HG03045 (cell line): ENCODE measurements around the gene FGF1.

Experiments
- ATAC-seq: cut with Tn5 transposase; IDR thresholded peaks from one replicate; pipeline ENCODE4 v1.9.1; 2021; ENCODE audit warnings: mild to moderate bottlenecking, moderate library complexity; ENCODE audit not compliant: unreplicated experiment

The FGF1 gene

GRCh38 chr5:142644640-142645361 is 41.1 kb downstream of the FGF1 start:
- no peak for ATAC-seq

- no peak for ATAC-seq
Observed at GRCh38 chr5:142644127-142644526, 41.8 kb downstream of the FGF1 start.

DNA sequence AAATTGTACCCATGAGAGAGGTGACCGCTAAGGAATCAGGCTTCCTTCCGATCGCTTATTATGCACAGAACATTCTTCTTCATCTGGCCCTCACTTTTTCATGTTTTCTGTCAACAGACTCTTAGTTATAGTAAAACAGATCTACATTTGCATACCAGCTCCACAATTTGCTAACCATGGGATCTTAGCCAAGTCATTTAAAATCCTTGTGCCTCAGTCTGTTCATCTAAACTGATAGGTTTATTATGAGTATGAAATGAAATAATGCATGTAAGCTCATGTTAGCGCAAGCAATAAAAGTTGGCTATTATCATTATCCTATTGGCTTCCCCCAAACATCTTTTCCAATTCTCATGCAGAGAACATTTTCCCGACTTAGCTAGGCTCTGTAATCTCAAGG is 42.3 kb downstream of the FGF1 start:
- no peak for ATAC-seq

DNA sequence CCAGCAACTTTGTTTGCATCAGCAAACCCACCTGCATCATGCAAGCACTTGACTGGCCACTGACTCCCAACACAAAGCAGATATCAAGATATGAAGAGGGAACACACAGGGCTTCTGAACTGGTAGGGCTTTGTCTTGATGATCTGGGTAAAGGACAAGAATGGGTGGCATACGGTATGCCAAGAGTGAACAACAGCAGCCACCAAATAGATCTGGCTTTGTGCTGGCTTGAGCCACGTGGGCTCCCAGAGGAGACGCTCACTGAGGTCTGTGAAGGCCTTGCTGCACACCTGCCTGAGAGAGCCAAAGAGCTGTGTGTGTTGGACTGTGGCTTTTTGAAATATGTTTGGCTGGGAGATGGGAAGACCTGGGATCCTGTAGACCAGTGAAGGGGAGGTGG is 43.5 kb downstream of the FGF1 start:
- ATAC-seq = no peak

DNA sequence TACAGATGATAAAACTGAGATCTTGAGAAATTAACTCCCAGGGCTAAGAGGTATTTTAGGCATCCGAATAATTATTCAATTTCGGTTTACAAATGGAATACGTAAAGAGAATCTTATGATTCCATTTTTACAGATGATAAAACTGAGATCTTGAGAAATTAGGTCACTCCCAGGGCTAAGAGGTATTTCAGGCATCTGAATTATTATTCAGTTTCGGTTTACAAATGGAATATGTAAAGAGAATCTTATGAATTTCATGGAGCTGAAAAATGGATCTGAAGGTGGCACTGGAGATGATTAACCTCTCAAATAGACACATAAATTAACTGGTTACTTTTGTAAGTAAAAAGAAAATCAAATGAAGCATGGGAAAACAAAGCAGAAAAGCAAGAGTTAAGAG is 44.2 kb downstream of the FGF1 start:
- ATAC-seq = no peak

DNA sequence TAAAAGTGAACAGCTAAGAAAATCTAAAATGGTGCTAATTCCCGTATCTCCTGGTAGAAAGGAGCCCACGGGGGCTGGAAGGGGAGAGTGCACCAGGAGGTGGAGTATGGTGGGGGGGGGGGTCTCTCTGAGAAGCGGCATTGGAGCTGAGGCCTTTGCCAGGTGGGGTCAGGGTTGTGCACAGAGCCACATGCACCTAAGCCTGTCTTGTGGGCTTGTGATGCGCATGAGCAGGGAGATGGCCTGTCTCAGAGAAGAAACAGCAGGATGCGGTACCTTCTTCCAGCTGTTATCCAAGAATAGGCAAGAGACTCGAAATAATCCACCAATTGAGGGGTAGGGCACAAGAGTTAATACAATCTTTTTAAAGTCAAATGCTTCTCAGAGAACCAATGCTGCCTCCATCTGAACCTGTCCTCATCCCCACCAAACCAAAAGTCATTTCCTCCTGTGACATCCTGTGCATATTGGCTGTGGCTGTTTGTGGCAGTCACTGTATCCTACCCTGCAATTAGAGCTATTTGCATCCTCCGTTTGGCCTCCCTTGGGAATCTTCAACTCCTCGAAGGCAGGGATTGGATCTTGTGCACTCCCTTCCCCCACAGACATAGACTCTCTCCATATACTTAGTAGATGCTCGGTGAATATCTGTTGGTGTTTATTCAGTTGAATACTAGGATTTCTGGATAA is 45.4 kb downstream of the FGF1 start:
- ATAC-seq = no peak

- no peak for ATAC-seq
Observed at GRCh38 chr5:142639455-142639854, 46.4 kb downstream of the FGF1 start.

DNA sequence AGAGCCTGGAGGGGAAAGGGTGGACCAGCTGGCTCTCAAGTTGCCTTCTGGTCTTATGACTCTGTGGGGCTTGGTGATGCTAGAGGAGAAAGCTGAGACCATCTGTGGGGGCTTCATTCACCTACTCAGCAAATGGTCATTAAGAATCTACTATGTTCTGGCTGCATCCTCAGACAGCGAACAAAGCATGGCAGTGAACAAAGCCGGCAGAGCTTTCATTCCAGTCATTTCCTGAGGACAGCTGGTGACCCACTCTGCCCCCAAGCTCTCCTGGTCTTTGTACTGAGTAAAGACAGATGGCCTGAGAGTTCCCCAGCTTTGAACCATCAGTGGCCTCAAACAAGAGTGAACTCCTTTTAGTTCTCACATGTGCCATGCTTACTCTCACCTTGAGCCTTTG is 48.0 kb downstream of the FGF1 start:
- ATAC-seq = no peak

GRCh38 chr5:142636698-142637324 is 49.1 kb downstream of the FGF1 start:
- ATAC-seq = no peak

DNA sequence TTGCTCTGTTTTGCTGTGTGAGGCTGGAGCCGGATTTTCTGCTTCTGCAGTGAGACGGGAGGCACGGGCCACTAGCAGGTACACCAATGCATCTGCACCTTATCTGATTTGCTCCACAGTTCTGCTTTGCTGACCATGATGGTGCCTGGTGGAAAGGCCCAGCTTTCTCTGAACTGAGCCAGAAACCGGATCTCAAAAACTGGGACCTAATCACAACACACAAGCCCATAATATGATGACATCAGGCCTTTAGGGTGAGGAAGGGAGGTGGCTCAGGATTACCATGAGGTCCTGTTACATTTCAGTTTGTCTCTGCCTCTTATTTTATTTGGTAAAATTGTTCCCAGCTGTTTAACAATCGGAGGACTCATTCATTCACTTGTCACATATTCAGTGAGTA is 49.8 kb downstream of the FGF1 start:
- no peak for ATAC-seq

- ATAC-seq = no peak
Observed at GRCh38 chr5:142634216-142635011, 51.5 kb downstream of the FGF1 start.

DNA sequence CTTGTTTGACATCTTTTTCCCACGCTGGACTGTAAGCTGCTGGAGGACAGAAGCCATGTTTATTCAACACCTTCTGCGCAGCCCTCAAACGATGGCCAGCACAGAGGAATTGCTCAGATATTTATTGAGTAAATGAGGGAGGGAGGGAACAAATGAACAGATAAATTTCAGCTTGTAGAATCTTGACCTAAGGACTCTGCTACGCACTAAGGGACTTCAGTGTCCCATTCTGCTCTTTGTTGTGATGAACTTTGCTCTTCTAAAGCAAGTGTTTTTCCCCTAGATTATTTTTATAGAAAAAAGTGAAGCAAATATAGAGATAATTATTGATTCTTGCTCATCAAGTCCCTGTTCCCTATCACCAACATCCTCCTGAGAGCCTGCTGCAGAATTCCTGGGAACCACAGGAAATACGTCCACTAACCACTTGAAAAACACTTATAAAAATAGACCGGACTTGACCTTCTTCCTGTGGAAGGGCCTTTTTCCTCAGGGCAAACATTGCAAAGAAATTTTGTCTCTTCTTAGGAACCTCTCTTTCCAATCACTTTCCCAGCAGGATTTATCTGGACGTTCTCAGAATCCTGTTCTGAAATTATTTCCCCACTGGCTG is 54.9 kb downstream of the FGF1 start:
- no peak for ATAC-seq

- ATAC-seq = no peak
Observed at GRCh38 chr5:142627383-142628217, 58.3 kb downstream of the FGF1 start.

DNA sequence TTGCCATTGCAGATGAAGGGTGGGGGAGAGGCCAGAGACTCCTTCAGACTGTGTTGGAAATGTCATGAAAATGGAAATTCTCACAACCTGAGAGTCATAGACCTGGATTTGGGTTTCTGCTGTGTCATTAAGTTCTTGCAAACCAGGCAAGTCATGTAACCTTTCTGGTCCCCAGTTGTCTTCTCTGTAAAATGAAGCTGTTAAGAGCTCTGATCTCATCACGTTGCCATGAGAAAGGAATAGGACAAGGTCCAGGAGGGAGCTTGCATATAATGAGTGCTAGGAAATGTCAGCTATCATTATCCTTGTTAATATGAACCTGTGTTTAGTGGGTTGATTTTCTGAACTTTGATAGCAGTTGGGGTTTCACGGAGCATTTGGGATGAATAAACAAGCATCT is 59.1 kb downstream of the FGF1 start:
- ATAC-seq = no peak

- no peak for ATAC-seq
Observed at GRCh38 chr5:142626099-142626498, 59.8 kb downstream of the FGF1 start.

DNA sequence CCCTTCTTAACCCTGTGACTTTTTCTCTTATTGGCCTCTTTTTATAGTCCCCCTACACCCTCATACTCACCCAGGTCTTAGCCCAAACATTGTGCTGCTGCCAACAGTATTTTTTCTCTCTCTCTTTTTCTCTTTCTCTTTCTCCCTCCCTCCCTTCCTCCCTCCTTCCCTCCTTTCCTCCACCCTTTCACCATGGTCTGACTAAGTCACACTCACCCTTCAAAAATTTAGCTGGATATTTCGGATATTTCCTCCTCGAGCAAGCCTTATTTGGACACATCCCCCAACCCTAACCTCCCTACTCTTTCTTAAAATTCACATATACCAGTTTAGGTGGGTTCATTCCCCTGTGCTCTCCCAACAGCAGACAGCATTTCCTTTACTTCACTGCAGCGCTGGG is 64.7 kb downstream of the FGF1 start:
- ATAC-seq = no peak

- ATAC-seq = no peak
Observed at GRCh38 chr5:142619815-142620214, 66.1 kb downstream of the FGF1 start.

DNA sequence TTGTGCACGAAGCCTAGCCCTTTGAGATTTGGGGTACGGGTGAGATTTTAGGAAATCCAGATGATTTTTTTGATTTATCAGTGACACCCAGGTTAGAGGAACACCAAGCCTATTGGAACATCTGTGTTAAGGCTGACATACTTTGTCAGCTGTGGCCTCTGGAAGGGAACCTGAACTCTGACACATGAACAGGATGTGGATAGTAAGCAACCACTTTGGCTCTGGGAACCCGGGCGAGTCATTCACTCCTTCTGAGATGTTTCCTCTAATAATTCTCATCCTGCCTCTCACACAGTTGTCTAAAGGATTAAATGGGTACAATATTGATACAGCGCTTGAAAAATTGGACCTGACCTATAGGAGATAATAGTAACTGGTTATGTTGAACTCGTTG is 67.8 kb downstream of the FGF1 start:
- ATAC-seq = no peak

GRCh38 chr5:142617416-142618129 is 68.3 kb downstream of the FGF1 start:
- ATAC-seq = no peak

DNA sequence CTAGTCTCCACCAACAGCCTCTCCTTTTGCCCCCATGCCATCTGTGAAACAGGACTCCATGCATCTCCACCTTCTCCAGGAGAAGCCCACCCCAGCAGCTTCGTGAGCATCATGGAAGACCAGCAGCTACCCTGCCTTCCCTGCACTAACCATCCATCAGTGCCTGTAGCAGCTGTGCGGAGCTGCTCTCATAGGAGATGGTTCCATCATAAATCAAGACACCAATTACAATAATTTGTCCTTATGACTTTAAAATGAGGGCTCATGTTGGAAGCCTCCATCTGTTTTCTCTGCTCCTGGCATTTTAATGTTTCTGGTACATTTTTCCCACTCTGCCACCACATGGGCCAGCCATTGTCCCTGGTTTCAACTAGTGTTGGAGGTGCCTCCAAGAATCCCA is 69.9 kb downstream of the FGF1 start:
- no peak for ATAC-seq
